ENCODE data around the gene MOV10. TPM values are rescaled to one million over a fixed set of nuclear protein-coding genes. Genes with fewer than 3 reads are reported as not detected.

MOV10 gene
- polyA plus RNA-seq, 1 of the 3 experiments (the other 2 are of a cell fraction) = 87.4 TPM

GRCh38 chr1:112704934-112705627 is 30.6 kb downstream of the MOV10 start (continued):
- TF ChIP-seq, protein P1, sequence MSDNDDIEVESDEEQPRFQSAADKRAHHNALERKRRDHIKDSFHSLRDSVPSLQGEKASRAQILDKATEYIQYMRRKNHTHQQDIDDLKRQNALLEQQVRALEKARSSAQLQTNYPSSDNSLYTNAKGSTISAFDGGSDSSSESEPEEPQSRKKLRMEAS (IDR thresholded peaks at IDR 0.05; ENCODE audit: low read depth) = peak; percentile 98
- TF ChIP-seq EP300 (IDR thresholded peaks at IDR 0.05; ENCODE audit: borderline replicate concordance in 1 of 2, low read depth in 1 of 2, low read length in 1 of 2) (0 out of 4 replicates have a peak, but pooled peaks of 1 of the 2 experiments have one; percentile 40), MEF2A (IDR thresholded peaks at IDR 0.05; ENCODE audit: borderline replicate concordance, low read depth) (no peak), MXI1 (IDR thresholded peaks at IDR 0.05; ENCODE audit: low read depth, low read length) (peak; percentile 31), ZBTB33 (IDR thresholded peaks at IDR 0.05; ENCODE audit: borderline replicate concordance, low read depth) (no peak), TCF12 (IDR thresholded peaks at IDR 0.05) (peak; percentile 77), YY1 (IDR thresholded peaks at IDR 0.05; ENCODE audit: low read depth) (no peak), SIN3A (IDR thresholded peaks at IDR 0.05; ENCODE audit: borderline replicate concordance, low read depth, low read length) (peak; percentile 24; the same call in 1 of the 2 replicates), ELF1 (IDR thresholded peaks at IDR 0.05) (peak; percentile 80), FOXM1 (IDR thresholded peaks at IDR 0.05; ENCODE audit: low read depth) (no peak)

DNA sequence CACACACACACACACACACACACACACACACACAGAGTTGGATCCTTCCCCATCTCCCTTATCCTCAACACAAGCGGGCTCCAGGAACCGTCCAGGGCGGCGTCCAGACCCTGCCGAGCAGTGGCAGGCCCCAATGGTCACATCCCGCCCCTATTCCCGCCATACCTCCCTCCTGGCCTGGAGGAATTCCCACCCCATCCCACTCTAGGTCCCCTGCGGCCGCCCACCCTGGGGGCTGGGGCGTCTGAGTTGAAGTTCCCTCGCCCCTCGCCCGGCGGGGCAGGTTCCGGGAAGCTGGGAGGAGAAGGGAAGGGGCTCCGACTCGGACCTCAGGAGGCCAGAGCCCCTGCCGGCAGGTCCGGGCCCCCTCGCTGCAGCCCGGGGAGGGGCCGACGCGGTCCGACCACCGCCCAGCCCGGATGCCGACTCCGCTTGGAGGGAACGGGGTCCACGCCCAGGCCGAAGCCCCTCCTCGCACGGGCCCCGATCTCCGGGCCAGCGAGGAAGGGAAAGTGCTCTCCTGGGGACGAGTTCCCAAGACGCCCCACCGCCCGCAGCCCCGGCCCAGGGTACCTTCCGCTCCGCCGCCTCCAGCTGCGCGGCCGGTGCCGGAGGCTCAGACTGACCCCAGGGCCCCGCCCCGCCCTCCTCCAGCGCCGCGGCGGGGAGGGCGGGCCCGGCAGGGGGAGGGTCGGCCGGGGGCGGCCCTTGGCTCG is 32.2 kb downstream of the MOV10 start, which contains the start of gene RHOC:
TSS of gene RHOC (minus strand) at position 623 of the 716 bp plus-strand sequence. CDS start 3,328 bp downstream, outside the sequence.
- no peaks in the 10 kb centered on the region for H3K9me2 ChIP-seq
- peak within 1 kb of the TSS; percentile 89 for H2AFZ ChIP-seq (ENCODE audit: low read depth)
- DNase-seq = peak; percentile 95
- no peaks in the 10 kb centered on the region for H3K27me3 ChIP-seq (ENCODE audit: insufficient read depth)
- ChIA-PET CTCF (interaction anchor here (0.6 to 6.2 kb wide), 8 partner anchors 10 to 316 kb away, joined by 3 to 51 read pairs (median 18); partner anchors contain the start of gene PPM1J), POLR2A (interaction anchor here (1.0 kb wide), 1 partner anchor 32 kb away, joined by 4 read pairs; the partner anchor contains the start of gene MOV10)
- H3K36me3 ChIP-seq (replicated peaks in 1 of 2; ENCODE audit: control insufficient read depth in 1 of 2, insufficient read depth in 2 of 2, low read length in 1 of 2) = peaks cover 17 to 21% of the 10 kb centered on the region in 2 experiments
- no peak for TF ChIP-seq RCOR1 (IDR thresholded peaks at IDR 0.05; ENCODE audit: low read length)
- peak; percentile 79 for TF ChIP-seq TAF1 (IDR thresholded peaks at IDR 0.05; ENCODE audit: borderline replicate concordance, low read depth, low read length)
- TF ChIP-seq SMC3 (IDR thresholded peaks at IDR 0.05; ENCODE audit: low read depth, low read length) = no peak
- TF ChIP-seq POLR2AphosphoS5 (IDR thresholded peaks at IDR 0.05; ENCODE audit: low read depth, low read length) = peak; percentile 79
- TF ChIP-seq REST (IDR thresholded peaks at IDR 0.05; ENCODE audit: low read depth, low read length) = 0 out of 2 replicates have a peak, but pooled peaks have one; percentile 30
- peaks cover 11% of the 10 kb centered on the region for H4K20me1 ChIP-seq (ENCODE audit: insufficient read depth)
- H3K9ac ChIP-seq = peak within 1 kb of the TSS; percentile 98
- H3K79me2 ChIP-seq (ENCODE audit: insufficient read depth) = peaks cover 43% of the 10 kb centered on the region
- peak within 1 kb of the TSS; percentile 96 for H3K4me2 ChIP-seq
- 2% methylated on average over 7 of the region's 61 CpGs for WGBS (ENCODE audit: low lambda C conversion rate)
- H3K27ac ChIP-seq (ENCODE audit: low read depth in 2 of 2, low read length in 1 of 2) = peak within 1 kb of the TSS; percentile 77 to 87
- peak within 1 kb of the TSS; percentile 93 to 94 for H3K4me3 ChIP-seq (ENCODE audit: low read depth in 2 of 2, low read length in 1 of 2)
- H3F3A ChIP-seq (replicated peaks; ENCODE audit: insufficient read depth) = peaks cover 24% of the 10 kb centered on the region
- no peaks in the 10 kb centered on the region for H3K9me3 ChIP-seq
- peaks cover 14 to 39% of the 10 kb centered on the region in 2 experiments; a peak in 3 of 4 replicates for H3K4me1 ChIP-seq (ENCODE audit: control insufficient read depth in 1 of 2, insufficient read depth in 2 of 2, low read depth in 1 of 2, low read length in 1 of 2)
